GM12878 (cell line): ENCODE data around the gene GABPB2. TPM values are rescaled to one million over a fixed set of nuclear protein-coding genes. Genes with fewer than 3 reads are reported as not detected.

Source experiments
- ATF2 ChIP-seq: IDR thresholded peaks from 2 replicates; pipeline ENCODE4 v1.6.1; 2012; ENCODE audit warnings: low read length, inconsistent platforms
- BCL3 ChIP-seq: IDR thresholded peaks from 2 replicates; pipeline ENCODE4 v1.6.1; 2011; ENCODE audit warnings: borderline replicate concordance, low read depth, mild to moderate bottlenecking, moderate library complexity, low read length; ENCODE audit not compliant: insufficient read depth, poor library complexity, severe bottlenecking
- BCLAF1 ChIP-seq: fragments of 450-650 bp; IDR thresholded peaks from 2 replicates; pipeline ENCODE4 v1.6.1; 2017; ENCODE audit warnings: antibody characterized with exemption, mild to moderate bottlenecking, moderate library complexity
- BMI1 ChIP-seq: fragments of 450-650 bp; IDR thresholded peaks from 2 replicates; pipeline ENCODE4 v1.6.1; 2016; ENCODE audit warnings: mild to moderate bottlenecking, moderate library complexity, borderline replicate concordance
- CBX5 ChIP-seq: sonication (generic); IDR thresholded peaks from 2 replicates; pipeline ENCODE4 v1.6.1; 2016; ENCODE audit warnings: low read depth, moderate library complexity, mild to moderate bottlenecking, inconsistent platforms
- CUX1 ChIP-seq: IDR thresholded peaks from 2 replicates; pipeline ENCODE4 v1.6.1; 2012; ENCODE audit warnings: improper control_type of control experiment, low read depth, low read length; ENCODE audit not compliant: insufficient replicate concordance
- DPF2 ChIP-seq: fragments of 450-650 bp; IDR thresholded peaks from 2 replicates; pipeline ENCODE4 v1.6.1; 2017; ENCODE audit warnings: mild to moderate bottlenecking
- KLF5 ChIP-seq: fragments of 450-650 bp; IDR thresholded peaks from 2 replicates; pipeline ENCODE4 v1.6.1; 2014; ENCODE audit warnings: mild to moderate bottlenecking; ENCODE audit not compliant: partially characterized antibody
- NBN ChIP-seq: fragments of 450-650 bp; IDR thresholded peaks from 2 replicates; pipeline ENCODE4 v1.6.1; 2016
- PAX5 ChIP-seq: IDR thresholded peaks from 2 replicates; pipeline ENCODE4 v1.6.1; 2011; ENCODE audit warnings: low read depth, low read length, borderline replicate concordance
- PKNOX1 ChIP-seq: fragments of 450-650 bp; IDR thresholded peaks from 2 replicates; pipeline ENCODE4 v1.6.1; 2016; ENCODE audit warnings: mild to moderate bottlenecking
- POLR2AphosphoS5 ChIP-seq: IDR thresholded peaks from 2 replicates; pipeline ENCODE4 v1.6.1; 2011; ENCODE audit warnings: mild to moderate bottlenecking, low read length, inconsistent platforms
- SKIL ChIP-seq: fragments of 450-650 bp; IDR thresholded peaks from 2 replicates; pipeline ENCODE4 v1.6.1; 2017; ENCODE audit warnings: mild to moderate bottlenecking, low read depth, inconsistent platforms; ENCODE audit not compliant: poor library complexity, severe bottlenecking
- TCF12 ChIP-seq: IDR thresholded peaks from 2 replicates; pipeline ENCODE4 v1.6.1; 2011; ENCODE audit warnings: low read depth, mild to moderate bottlenecking, low read length
- polyA plus RNA-seq, 11 experiments: library from polyadenylated mRNA; depleted of rRNA in 4 of 11; unstranded in 6 of 11; stranded (reverse) in 5 of 11; fragments of >200 nt; fragmentation: Nextera tagmentation in 4 of 11; fragmentation: Illumina TruSeq in 1 of 11; extraction: Ambion mirVana in 4 of 11; extraction: Trizol in 1 of 11; gene quantifications; 1 replicate in 1 of 11; 2 replicates in 10 of 11; pipeline versions ENCODE4 v1.2.1 to v1.2.3, GENCODE V29; 2011 to 2016; ENCODE audit warnings: inconsistent platforms in 2 of 11, missing spikeins in 2 of 11, low read depth in 1 of 11
- total RNA-seq, 4 experiments: library from RNA; depleted of rRNA in 3 of 4; stranded (reverse); fragments of >200 nt in 3 of 4; fragmentation: Illumina TruSeq in 1 of 4; extraction: Trizol in 1 of 4; gene quantifications; 2 replicates each; pipeline versions ENCODE4 v1.2.1 to v1.2.3, GENCODE V29; 2013 to 2021

The GABPB2 gene
- total and polyA plus RNA-seq, 10 of the 15 experiments (the other 5 are each of a cell fraction or from before 2014, with no cell fraction given), result 2.3 to 10.5 (median 6.9) TPM

- TF ChIP-seq SKIL (peak; percentile 65), KLF5 (peak; percentile 82), NBN (peak; percentile 92), PAX5 (peak; percentile 48; the same call in 1 of the 2 replicates), BMI1 (no peak), TCF12 (no peak), BCL3 (no peak), ATF2 (no peak), CBX5 (no peak), BCLAF1 (no peak), PKNOX1 (peak; percentile 52; the same call in 1 of the 2 replicates), POLR2AphosphoS5 (peak; percentile 95), CUX1 (no peak), DPF2 (0 out of 2 replicates have a peak, but pooled peaks have one; percentile 30)
These were observed 95.4 kb downstream of the GABPB2 start, which contains the start of the genes LYSMD1 and SCNM1 (continued) for GRCh38 chr1:151165738-151166504.
